Endodermal cell (in vitro differentiated cells): ENCODE results near the gene CORO2B. TPM values are rescaled to one million over a fixed set of nuclear protein-coding genes. Genes with fewer than 3 reads are reported as not detected.

Experiments used
- DNase-seq: peaks from one replicate; pipeline ENCODE4 v3.0.0-alpha.2; 2017
- H3K27ac ChIP-seq: 2 replicates; pipeline ENCODE4 v1.5.1; 2013; ENCODE audit warnings: mild to moderate bottlenecking, low read depth, low read length, moderate library complexity
- H3K27me3 ChIP-seq: 2 replicates; pipeline ENCODE4 v1.6.1; 2013; ENCODE audit warnings: mild to moderate bottlenecking, low read length, moderate library complexity; ENCODE audit not compliant: insufficient read depth, control insufficient read depth, poor library complexity, severe bottlenecking
- H3K36me3 ChIP-seq: 2 replicates; pipeline ENCODE4 v1.7.0; 2013; ENCODE audit warnings: mild to moderate bottlenecking, low read length, moderate library complexity; ENCODE audit not compliant: control insufficient read depth, insufficient read depth
- H3K4me1 ChIP-seq: one replicate; pipeline ENCODE4 v1.7.0; 2013; ENCODE audit warnings: low read length; ENCODE audit not compliant: control insufficient read depth, insufficient read depth
- H3K4me3 ChIP-seq: 2 replicates; pipeline ENCODE4 v1.5.1; 2013; ENCODE audit warnings: mild to moderate bottlenecking, low read length, moderate library complexity
- H3K9ac ChIP-seq: 2 replicates; pipeline ENCODE4 v1.6.1; 2013; ENCODE audit warnings: mild to moderate bottlenecking, low read length, moderate library complexity; ENCODE audit not compliant: poor library complexity, severe bottlenecking; ENCODE audit errors: extremely low read depth
- H3K9me3 ChIP-seq: 2 replicates; pipeline ENCODE4 v1.6.1; 2013; ENCODE audit warnings: mild to moderate bottlenecking, low read length, moderate library complexity; ENCODE audit not compliant: control insufficient read depth
- H3K27ac Mint-ChIP-seq: 2 replicates; pipeline ENCODE4 v1.8.0; 2020; ENCODE audit warnings: mixed read lengths
- H3K27me3 Mint-ChIP-seq: 2 replicates; pipeline ENCODE4 v1.8.0; 2021; ENCODE audit warnings: mild to moderate bottlenecking, mixed read lengths; ENCODE audit not compliant: insufficient read depth
- H3K36me3 Mint-ChIP-seq: 2 replicates; pipeline ENCODE4 v1.8.0; 2020; ENCODE audit warnings: low read depth, mixed read lengths
- H3K4me1 Mint-ChIP-seq: 2 replicates; pipeline ENCODE4 v1.8.0; 2020; ENCODE audit warnings: mixed read lengths
- H3K4me3 Mint-ChIP-seq: 2 replicates; pipeline ENCODE4 v1.8.0; 2020; ENCODE audit warnings: mild to moderate bottlenecking, moderate library complexity, mixed read lengths
- H3K9me3 Mint-ChIP-seq: 2 replicates; pipeline ENCODE4 v1.8.0; 2020; ENCODE audit warnings: mild to moderate bottlenecking, mixed read lengths
- CTCF ChIP-seq: fragments of 200-600 bp; sonication (generic); conservative IDR thresholded peaks from 2 replicates; pipeline ENCODE4 v1.5.0; 2021; ENCODE audit warnings: antibody characterized with exemption, mild to moderate bottlenecking
- WGBS, 2 experiments: methylation state at CpG; one replicate each; pipeline versions ENCODE4 v1.1.5 to v1.1.7; 2013; ENCODE audit warnings: missing lambda C conversion rate in 2 of 2, mixed read lengths in 1 of 2; ENCODE audit not compliant: insufficient coverage in 1 of 2, insufficient read length in 1 of 2; 5-methylcytosine and 5-hydroxymethylcytosine counted together
- total RNA-seq, 2 donors: library from RNA; stranded (reverse); fragmentation: NEBNext Ultra II Directional in 1 of 2; extraction: Animal tissue kit (Norgen Biotek cat#: 25700) in 1 of 2; gene quantifications; 2 replicates in 1 of 2; 3 replicates in 1 of 2; pipeline ENCODE4 v1.2.1, GENCODE V29; 2021

CORO2B gene
- total RNA-seq, 2 donors from 2014 or later = 1.1 to 1.2 TPM

GRCh38 chr15:68696414-68697363 is 117.9 kb downstream of the CORO2B start:
- Mint-ChIP-seq H3K27me3 (peaks cover 2% of the 10 kb centered on the region), H3K4me1 (peaks cover 28% of the 10 kb centered on the region), H3K4me3 (no peak overlapping the region), H3K9me3 (no peaks in the 10 kb centered on the region), H3K36me3 (no peaks in the 10 kb centered on the region), H3K27ac (no peak overlapping the region)
- 93 to 94% methylated on average over 6 to 8 of the region's 8 CpGs for WGBS, 2 experiments
- H3K27ac ChIP-seq = no peak overlapping the region
- H3K9ac ChIP-seq = no peak overlapping the region
- H3K4me1 ChIP-seq = peaks cover 7% of the 10 kb centered on the region
- H3K36me3 ChIP-seq = no peaks in the 10 kb centered on the region
- DNase-seq = no peak
- TF ChIP-seq CTCF = no peak
- H3K9me3 ChIP-seq = no peaks in the 10 kb centered on the region
- H3K27me3 ChIP-seq = no peaks in the 10 kb centered on the region
- H3K4me3 ChIP-seq = no peak overlapping the region

GRCh38 chr15:68697711-68698690 is 119.2 kb downstream of the CORO2B start:
- H3K36me3 ChIP-seq = no peaks in the 10 kb centered on the region
- H3K27ac ChIP-seq = no peak overlapping the region
- TF ChIP-seq CTCF = no peak
- Mint-ChIP-seq H3K4me3 (no peak overlapping the region), H3K4me1 (peaks cover 37% of the 10 kb centered on the region), H3K27ac (no peak overlapping the region), H3K36me3 (no peaks in the 10 kb centered on the region), H3K27me3 (peaks cover 2% of the 10 kb centered on the region), H3K9me3 (no peaks in the 10 kb centered on the region)
- H3K9me3 ChIP-seq = no peaks in the 10 kb centered on the region
- no peak for DNase-seq
- no peaks in the 10 kb centered on the region for H3K27me3 ChIP-seq
- H3K9ac ChIP-seq = no peak overlapping the region
- peaks cover 15% of the 10 kb centered on the region for H3K4me1 ChIP-seq
- no peak overlapping the region for H3K4me3 ChIP-seq
- 93% methylated on average over 5 to 9 of the region's 9 CpGs for WGBS, 2 experiments

- H3K9me3 ChIP-seq = no peaks in the 10 kb centered on the region
- no peak for TF ChIP-seq CTCF
- 87% methylated on average over 4 to 5 of the region's 5 CpGs for WGBS, 2 experiments
- H3K9me3 Mint-ChIP-seq = no peaks in the 10 kb centered on the region
- peaks cover 2% of the 10 kb centered on the region for H3K27me3 Mint-ChIP-seq
- no peaks in the 10 kb centered on the region for H3K27me3 ChIP-seq
- no peaks in the 10 kb centered on the region for H3K36me3 Mint-ChIP-seq
- peaks cover 15% of the 10 kb centered on the region for H3K4me1 ChIP-seq
- no peak overlapping the region for H3K27ac Mint-ChIP-seq
- no peak overlapping the region for H3K27ac ChIP-seq
- no peak overlapping the region for H3K4me3 ChIP-seq
- no peak for DNase-seq
- no peak overlapping the region for H3K9ac ChIP-seq
- no peak overlapping the region for H3K4me3 Mint-ChIP-seq
- peaks cover 37% of the 10 kb centered on the region for H3K4me1 Mint-ChIP-seq
- H3K36me3 ChIP-seq = no peaks in the 10 kb centered on the region
Observed at GRCh38 chr15:68698708-68699107, 119.9 kb downstream of the CORO2B start.
